ENCODE results near the gene TANC1. TPM values are rescaled to one million over a fixed set of nuclear protein-coding genes. Genes with fewer than 3 reads are reported as not detected.

The TANC1 gene
- total and polyA plus RNA-seq, 2 donors (not counting 3 experiments of a cell fraction or from before 2014, with no cell fraction given): 58.9 to 99.4 TPM

- ChIA-PET CTCF (interaction anchor here (1.0 to 1.6 kb wide), 3 partner anchors 13 to 49 kb away, joined by 3 to 6 read pairs (median 4); no protein-coding TSS in a partner anchor), POLR2A (no interaction called here)
- Histone ChIP-seq H3K27ac (ENCODE audit: insufficient read depth, low read depth, low read length) (peak overlapping the region; percentile 82), H2AFZ (ENCODE audit: low read depth, low read length) (no peak overlapping the region), H3K9me1 (replicated peaks; ENCODE audit: control insufficient read depth, extremely low read depth, insufficient read depth, low read length) (no peaks in the 10 kb centered on the region), H3K4me1 (ENCODE audit: control insufficient read depth, extremely low read depth, insufficient read depth, low read length) (peaks cover 56% of the 10 kb centered on the region), H3K4me2 (ENCODE audit: insufficient read depth, low read length) (no peak overlapping the region), H3K4me3 (replicated peaks in 1 of 3; ENCODE audit: insufficient read depth in 1 of 3, low read depth in 1 of 3, low read length in 3 of 3) (no peak overlapping the region), H3K36me3 (ENCODE audit: control insufficient read depth in 2 of 2, extremely low read depth in 1 of 2, insufficient read depth in 2 of 2, low read length in 2 of 2) (peaks cover 0 to 8% of the 10 kb centered on the region in 2 experiments), H3K27me3 (ENCODE audit: control insufficient read depth in 2 of 2, insufficient read depth in 2 of 2, low read length in 2 of 2) (no peaks in the 10 kb centered on the region), H3K9me3 (replicated peaks; ENCODE audit: control insufficient read depth, insufficient read depth, low read length) (no peaks in the 10 kb centered on the region), H4K20me1 (replicated peaks; ENCODE audit: control insufficient read depth, extremely low read depth, insufficient read depth, low read length) (no peaks in the 10 kb centered on the region), H3K79me2 (ENCODE audit: control insufficient read depth, insufficient read depth, low read length) (peaks cover 26% of the 10 kb centered on the region), H3K9ac (replicated peaks; ENCODE audit: extremely low read depth, insufficient read depth, low read length) (peak overlapping the region; percentile 0)
- TF ChIP-seq MAX (IDR thresholded peaks at IDR 0.05; ENCODE audit: insufficient read depth, insufficient read length) (no peak), MYC (IDR thresholded peaks at IDR 0.05; ENCODE audit: low read depth, low read length) (no peak), POLR2AphosphoS5 (IDR thresholded peaks at IDR 0.05; ENCODE audit: insufficient read depth, low read depth, low read length) (no peak), EZH2 (IDR thresholded peaks at IDR 0.05; ENCODE audit: borderline replicate concordance, low read depth, low read length, severe bottlenecking) (no peak), JUN (IDR thresholded peaks at IDR 0.05; ENCODE audit: borderline replicate concordance, insufficient read depth, insufficient read length, low read depth) (no peak), CTCF (IDR thresholded peaks at IDR 0.05; ENCODE audit: extremely low read depth in 1 of 2, insufficient read depth in 1 of 2, low read depth in 1 of 2, low read length in 2 of 2) (no peak), FOS (IDR thresholded peaks at IDR 0.05; ENCODE audit: borderline replicate concordance, insufficient read depth, low read length) (no peak)
- no TSS peak for BruUV-seq (replicated peaks)
- dilution Hi-C loops (cut with MboI; ENCODE audit: extremely low pct_ligation_motif_present, low sequenced_read_pairs): no loop called here
- no peak for DNase-seq (ENCODE audit: low read depth, low spot score)
- intact Hi-C loops (cut with micrococcal nuclease): loop anchor here (5.0 kb wide), 1 partner anchor 37 kb away; no protein-coding TSS in a partner anchor
- FAIRE-seq: no peak
Measured at GRCh38 chr2:159069229-159069628, 100.8 kb downstream of the TANC1 start.
